ENCODE results near the gene PHKB.

DNA sequence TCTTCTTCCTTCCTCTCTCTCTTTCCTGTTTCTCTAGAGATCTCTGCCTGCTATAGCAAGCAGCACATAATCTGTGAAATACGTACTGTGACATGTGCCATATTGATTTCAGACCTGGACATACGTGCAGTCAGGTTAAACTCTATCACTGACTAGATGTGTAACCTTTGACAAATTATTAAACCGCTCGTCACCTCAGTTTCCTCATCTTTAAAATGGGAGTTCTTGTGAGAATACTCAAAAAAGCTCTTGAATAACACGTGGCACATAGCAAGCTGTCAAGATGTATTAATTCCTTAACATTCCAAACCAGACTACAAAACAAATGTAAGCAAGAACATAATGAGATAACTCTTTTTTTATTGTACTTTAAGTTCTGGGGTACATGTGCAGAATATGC lies 170.0 kb downstream of the PHKB start:
- TF ChIP-seq EZH2phosphoT487 (IDR thresholded peaks at IDR 0.05; ENCODE audit: insufficient read depth, low read depth) (no peak), EZH2 (IDR thresholded peaks at IDR 0.05; ENCODE audit: insufficient read depth, poor library complexity, severe bottlenecking) (no peak)

All from GM23248 (cell line).